Thoracic aorta (tissue), 2 donors: Measurements from ENCODE around the gene LIME1. TPM values are rescaled to one million over a fixed set of nuclear protein-coding genes. Genes with fewer than 3 reads are reported as not detected.

Experiments
- ATAC-seq: fragments of 150-250 bp; one replicate; pipeline ENCODE4 v1.8.0; 2017; ENCODE audit warnings: low read depth; ENCODE audit not compliant: insufficient number of reproducible peaks, low FRiP score
- DNase-seq: peaks from one replicate; pipeline ENCODE4 v3.0.0-alpha.2; 2020; ENCODE audit warnings: low spot score
- H3K27ac ChIP-seq, 2 donors: fragments of 200-600 bp; sonication (generic); 1 replicate in 1 of 2; 2 replicates in 1 of 2; pipeline ENCODE4 v1.5.1; 2016; ENCODE audit warnings: mild to moderate bottlenecking in 2 of 2, moderate library complexity in 2 of 2
- H3K27me3 ChIP-seq: fragments of 200-600 bp; sonication (generic); replicated peaks from 2 replicates; pipeline ENCODE4 v1.6.0; 2016; ENCODE audit warnings: mild to moderate bottlenecking; ENCODE audit not compliant: insufficient read depth
- H3K36me3 ChIP-seq: fragments of 200-600 bp; sonication (generic); one replicate; pipeline ENCODE4 v1.5.1; 2016
- H3K4me1 ChIP-seq, 2 donors: fragments of 200-600 bp; sonication (generic); 1 replicate in 1 of 2; 2 replicates in 1 of 2; pipeline versions ENCODE4 v1.5.1 to v1.6.0; 2016; ENCODE audit warnings: low read depth in 2 of 2, mild to moderate bottlenecking in 1 of 2; ENCODE audit not compliant: control insufficient read depth in 1 of 2
- H3K4me3 ChIP-seq: fragments of 200-600 bp; sonication (generic); 2 replicates; pipeline ENCODE4 v1.5.1; 2016; ENCODE audit warnings: mild to moderate bottlenecking
- H3K9me3 ChIP-seq: fragments of 200-600 bp; sonication (generic); 2 replicates; pipeline ENCODE4 v1.5.1; 2016
- CTCF ChIP-seq: fragments of 200-600 bp; sonication (generic); IDR thresholded peaks from one replicate; pipeline ENCODE4 v1.5.1; 2019; ENCODE audit warnings: antibody characterized with exemption
- total RNA-seq, 2 donors: library from RNA; depleted of rRNA; stranded (reverse); fragments of >200 nt; gene quantifications; one replicate each; pipeline versions ENCODE4 v1.1.0 to v1.2.3, GENCODE V29; 2016

The LIME1 gene
- total RNA-seq, 2 donors from 2014 or later: 15.6 to 26.5 TPM

GRCh38 chr20:63782521-63782971 lies 46.1 kb downstream of the LIME1 start:
- Histone ChIP-seq H3K4me3 (no peak overlapping the region), H3K27ac (no peak overlapping the region), H3K27me3 (no peaks in the 10 kb centered on the region), H3K9me3 (no peaks in the 10 kb centered on the region), H3K4me1 (no peaks in the 10 kb centered on the region), H3K36me3 (no peaks in the 10 kb centered on the region)
- no peak for ATAC-seq
- no peak for DNase-seq
- TF ChIP-seq CTCF: no peak

GRCh38 chr20:63783970-63784369 lies 47.5 kb downstream of the LIME1 start:
- no peak overlapping the region for H3K4me3 ChIP-seq
- ATAC-seq (no peak), DNase-seq (no peak)
- no peaks in the 10 kb centered on the region for H3K4me1 ChIP-seq
- no peak for TF ChIP-seq CTCF
- H3K36me3 ChIP-seq: no peaks in the 10 kb centered on the region
- no peaks in the 10 kb centered on the region for H3K9me3 ChIP-seq
- H3K27ac ChIP-seq: no peak overlapping the region
- H3K27me3 ChIP-seq: no peaks in the 10 kb centered on the region

GRCh38 chr20:63785691-63786131 lies 49.2 kb downstream of the LIME1 start:
- Histone ChIP-seq H3K36me3 (no peaks in the 10 kb centered on the region), H3K27ac (no peak overlapping the region), H3K27me3 (no peaks in the 10 kb centered on the region), H3K9me3 (no peaks in the 10 kb centered on the region), H3K4me1 (no peaks in the 10 kb centered on the region), H3K4me3 (no peak overlapping the region)
- no peak for DNase-seq
- TF ChIP-seq CTCF: no peak
- ATAC-seq: no peak

GRCh38 chr20:63787302-63787701 lies 50.8 kb downstream of the LIME1 start:
- no peak for ATAC-seq
- no peaks in the 10 kb centered on the region for H3K9me3 ChIP-seq
- no peak overlapping the region for H3K27ac ChIP-seq
- no peaks in the 10 kb centered on the region for H3K36me3 ChIP-seq
- H3K27me3 ChIP-seq: no peaks in the 10 kb centered on the region
- DNase-seq: no peak
- H3K4me1 ChIP-seq: no peaks in the 10 kb centered on the region
- no peak for TF ChIP-seq CTCF
- H3K4me3 ChIP-seq: no peak overlapping the region

- no peak for ATAC-seq
- Histone ChIP-seq H3K27ac (no peak overlapping the region), H3K27me3 (no peaks in the 10 kb centered on the region), H3K9me3 (no peaks in the 10 kb centered on the region), H3K36me3 (no peaks in the 10 kb centered on the region), H3K4me3 (no peak overlapping the region), H3K4me1 (no peaks in the 10 kb centered on the region)
- DNase-seq: no peak
- TF ChIP-seq CTCF: no peak
Measured at GRCh38 chr20:63787749-63788148, 51.3 kb downstream of the LIME1 start.

Other genes starting within 250 kb of the LIME1 start
- 1 to 10 TPM in 1 of 2 donors, not detected in 1; 2.4 TPM for gene EEF1A2, start 237.6 kb upstream of the LIME1 start, total RNA-seq
- gene PPDPF, start 215.9 kb upstream of the LIME1 start, total RNA-seq: 100 to 1,000 TPM; 105 to 197 TPM
- under 1 TPM in 1 of 2 donors, not detected in 1; 0.56 TPM for gene PTK6, start 199.3 kb upstream of the LIME1 start, total RNA-seq
- gene SRMS, start 188.9 kb upstream of the LIME1 start, total RNA-seq: not detected
- under 1 TPM in 1 of 2 donors, not detected in 1; 0.54 TPM for gene FNDC11, start 182.5 kb upstream of the LIME1 start, total RNA-seq
- gene HELZ2, start 162.4 kb upstream of the LIME1 start, total RNA-seq: 10 to 100 TPM; 45.2 to 50.3 TPM
- gene GMEB2, start 109.6 kb upstream of the LIME1 start, total RNA-seq: 10 to 100 TPM; 10.0 to 14.7 TPM
- gene STMN3, start 83.2 kb upstream of the LIME1 start, total RNA-seq: 10 to 100 TPM; 14.4 to 17.8 TPM
- 100 to 1,000 TPM in 1 of 2 donors, 10 to 100 TPM in 1; 37.8 to 114 TPM for gene RTEL1, start 78.4 kb upstream of the LIME1 start, total RNA-seq
- gene TNFRSF6B, start 40.0 kb upstream of the LIME1 start, total RNA-seq: 10 to 100 TPM; 32.9 to 98.9 TPM
- 10 to 100 TPM; 56.4 to 57.8 TPM for gene ARFRP1, start 28.7 kb upstream of the LIME1 start, total RNA-seq
- 10 to 100 TPM; 32.6 to 41.1 TPM for gene ZGPAT, start 28.6 kb upstream of the LIME1 start, total RNA-seq
- gene SLC2A4RG, start 3.1 kb downstream of the LIME1 start, total RNA-seq: 100 to 1,000 TPM in 1 of 2 donors, 10 to 100 TPM in 1; 36.2 to 103 TPM
- 1 to 10 TPM; 9.3 to 9.9 TPM for gene ZBTB46, start 94.6 kb downstream of the LIME1 start, total RNA-seq
- gene ABHD16B, start 124.8 kb downstream of the LIME1 start, total RNA-seq: not detected
- 100 to 1,000 TPM; 106 to 159 TPM for gene TPD52L2, start 128.6 kb downstream of the LIME1 start, total RNA-seq
- gene DNAJC5, start 158.5 kb downstream of the LIME1 start, total RNA-seq: 10 to 100 TPM; 48.5 to 61.2 TPM
- gene UCKL1, start 219.8 kb downstream of the LIME1 start, total RNA-seq: 10 to 100 TPM; 27.3 to 40.5 TPM
- 10 to 100 TPM; 10.2 to 13.8 TPM for gene ZNF512B, start 233.3 kb downstream of the LIME1 start, total RNA-seq
- 1 to 10 TPM in 1 of 2 donors, under 1 TPM in 1; 0.78 to 3.0 TPM for gene SAMD10, start 243.0 kb downstream of the LIME1 start, total RNA-seq
- gene PRPF6, start 244.5 kb downstream of the LIME1 start, total RNA-seq: 10 to 100 TPM; 51.9 to 52.9 TPM